Glutamatergic neuron (in vitro differentiated cells): ENCODE results near the gene GPR21. TPM values are rescaled to one million over a fixed set of nuclear protein-coding genes. Genes with fewer than 3 reads are reported as not detected.

Experiments
- DNase-seq: peaks from one replicate; pipeline ENCODE4 v3.0.0; 2022
- H3K27ac Mint-ChIP-seq: one replicate; pipeline ENCODE4 v1.8.0; 2020; ENCODE audit warnings: mild to moderate bottlenecking, mixed read lengths, inconsistent platforms; ENCODE audit not compliant: unreplicated experiment
- H3K27me3 Mint-ChIP-seq: one replicate; pipeline ENCODE4 v1.8.0; 2020; ENCODE audit warnings: mild to moderate bottlenecking, moderate library complexity, mixed read lengths, inconsistent platforms; ENCODE audit not compliant: unreplicated experiment
- H3K36me3 Mint-ChIP-seq: one replicate; pipeline ENCODE4 v1.8.0; 2020; ENCODE audit warnings: mild to moderate bottlenecking, mixed read lengths, inconsistent platforms; ENCODE audit not compliant: unreplicated experiment
- H3K4me1 Mint-ChIP-seq: one replicate; pipeline ENCODE4 v1.8.0; 2020; ENCODE audit warnings: mild to moderate bottlenecking, low read depth, mixed read lengths, inconsistent platforms; ENCODE audit not compliant: unreplicated experiment
- H3K4me3 Mint-ChIP-seq: one replicate; pipeline ENCODE4 v1.8.0; 2020; ENCODE audit warnings: mild to moderate bottlenecking, mixed read lengths, inconsistent platforms; ENCODE audit not compliant: unreplicated experiment
- H3K9me3 Mint-ChIP-seq: one replicate; pipeline ENCODE4 v1.8.0; 2020; ENCODE audit warnings: mild to moderate bottlenecking, moderate library complexity, mixed read lengths, inconsistent platforms; ENCODE audit not compliant: unreplicated experiment
- total RNA-seq: library from RNA; stranded (reverse); fragmentation: NEBNext Ultra II Directional; extraction: Animal tissue kit (Norgen Biotek cat#: 25700); gene quantifications from one replicate; pipeline ENCODE4 v1.2.1, GENCODE V29; 2021; ENCODE audit not compliant: unreplicated experiment
- TF ChIP-seq, protein P1 (sequence below): fragments of 200-600 bp; sonication (generic); IDR thresholded peaks from one replicate; pipeline ENCODE4 v1.5.0; 2021; ENCODE audit not compliant: partially characterized antibody, unreplicated experiment

The GPR21 gene
- total RNA-seq, 1 donor from 2014 or later: 3.8 TPM

DNA sequence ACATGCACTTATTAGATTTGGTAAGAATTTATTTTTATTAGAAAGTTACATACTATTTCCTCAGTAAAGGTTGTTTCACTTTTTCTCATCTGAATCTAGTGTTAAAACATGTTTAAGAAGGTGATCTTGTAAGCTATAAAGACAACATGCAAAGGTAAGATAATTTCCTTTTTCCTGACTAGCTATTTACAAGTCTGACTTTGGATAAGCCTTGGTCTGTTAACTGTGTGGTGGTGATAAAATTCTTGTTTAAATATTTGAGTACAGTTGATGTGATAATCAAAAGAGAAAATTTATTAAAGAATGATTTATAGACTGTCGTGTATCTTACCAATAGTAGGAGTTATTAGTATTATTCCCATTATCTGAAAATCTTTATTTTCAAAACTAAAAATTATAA lies 36.9 kb upstream of the GPR21 start:
- DNase-seq: no peak
- Mint-ChIP-seq H3K9me3 (no peaks in the 10 kb centered on the region), H3K4me3 (no peak overlapping the region), H3K36me3 (no peaks in the 10 kb centered on the region), H3K27me3 (no peaks in the 10 kb centered on the region), H3K4me1 (peaks cover 1% of the 10 kb centered on the region), H3K27ac (no peak overlapping the region)
- TF ChIP-seq, protein P1, sequence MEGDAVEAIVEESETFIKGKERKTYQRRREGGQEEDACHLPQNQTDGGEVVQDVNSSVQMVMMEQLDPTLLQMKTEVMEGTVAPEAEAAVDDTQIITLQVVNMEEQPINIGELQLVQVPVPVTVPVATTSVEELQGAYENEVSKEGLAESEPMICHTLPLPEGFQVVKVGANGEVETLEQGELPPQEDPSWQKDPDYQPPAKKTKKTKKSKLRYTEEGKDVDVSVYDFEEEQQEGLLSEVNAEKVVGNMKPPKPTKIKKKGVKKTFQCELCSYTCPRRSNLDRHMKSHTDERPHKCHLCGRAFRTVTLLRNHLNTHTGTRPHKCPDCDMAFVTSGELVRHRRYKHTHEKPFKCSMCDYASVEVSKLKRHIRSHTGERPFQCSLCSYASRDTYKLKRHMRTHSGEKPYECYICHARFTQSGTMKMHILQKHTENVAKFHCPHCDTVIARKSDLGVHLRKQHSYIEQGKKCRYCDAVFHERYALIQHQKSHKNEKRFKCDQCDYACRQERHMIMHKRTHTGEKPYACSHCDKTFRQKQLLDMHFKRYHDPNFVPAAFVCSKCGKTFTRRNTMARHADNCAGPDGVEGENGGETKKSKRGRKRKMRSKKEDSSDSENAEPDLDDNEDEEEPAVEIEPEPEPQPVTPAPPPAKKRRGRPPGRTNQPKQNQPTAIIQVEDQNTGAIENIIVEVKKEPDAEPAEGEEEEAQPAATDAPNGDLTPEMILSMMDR: no peak

DNA sequence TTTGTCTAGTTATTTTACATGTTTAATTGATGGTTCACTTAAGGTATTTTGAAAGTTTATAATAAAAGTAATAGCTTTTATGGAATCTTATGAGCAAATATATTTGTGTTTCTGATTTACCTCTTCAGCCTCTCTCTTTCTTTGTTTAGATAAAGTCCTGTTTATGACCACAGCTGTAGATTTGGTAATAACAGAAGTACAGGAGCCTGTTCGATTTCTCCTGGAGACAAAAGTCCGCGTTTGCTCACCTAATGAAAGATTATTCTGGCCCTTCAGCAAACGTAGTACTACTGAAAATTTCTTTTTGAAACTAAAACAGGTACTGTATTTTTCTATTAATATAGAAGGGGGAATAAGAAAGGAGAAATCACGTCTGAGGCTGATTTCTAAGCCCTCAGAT lies 35.0 kb upstream of the GPR21 start:
- Mint-ChIP-seq H3K4me1 (peaks cover 1% of the 10 kb centered on the region), H3K4me3 (no peak overlapping the region), H3K36me3 (no peaks in the 10 kb centered on the region), H3K9me3 (no peaks in the 10 kb centered on the region), H3K27me3 (no peaks in the 10 kb centered on the region), H3K27ac (no peak overlapping the region)
- TF ChIP-seq, protein P1: no peak
- DNase-seq: no peak

DNA sequence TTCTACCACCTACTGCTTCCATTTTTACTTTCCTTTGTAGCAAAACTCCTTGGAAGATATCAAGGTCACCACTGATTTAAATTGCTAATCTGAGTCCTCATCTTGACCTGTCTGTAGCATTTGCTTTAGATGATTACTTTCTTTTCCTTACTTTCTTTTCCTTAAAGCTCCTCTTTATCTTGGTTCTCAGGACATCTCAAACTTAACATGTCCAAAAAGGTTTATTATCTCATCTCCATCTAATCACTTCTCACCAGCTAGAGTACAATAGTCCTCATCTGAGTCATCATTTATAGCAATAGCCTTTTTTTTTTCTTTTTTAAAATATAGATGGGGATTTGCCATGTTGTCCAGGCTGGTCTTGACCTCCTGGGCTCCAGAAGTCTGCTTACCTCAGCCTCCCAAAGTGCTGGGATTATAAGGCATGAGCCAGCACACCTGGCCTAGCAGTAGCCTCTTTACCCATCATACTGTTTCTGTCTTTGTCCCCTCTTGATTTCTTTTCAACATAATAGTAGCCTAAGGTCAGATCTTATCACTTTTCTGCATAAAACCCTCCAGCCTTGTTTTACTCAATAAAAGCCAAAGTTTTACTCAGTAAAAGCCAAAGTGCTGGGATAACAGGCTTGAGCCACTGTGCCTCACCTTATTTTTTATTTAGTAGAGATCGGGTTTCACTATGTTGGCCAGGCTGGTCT lies 32.9 kb upstream of the GPR21 start:
- Mint-ChIP-seq H3K36me3 (no peaks in the 10 kb centered on the region), H3K4me3 (no peak overlapping the region), H3K27ac (no peak overlapping the region), H3K4me1 (peaks cover 1% of the 10 kb centered on the region), H3K9me3 (no peaks in the 10 kb centered on the region), H3K27me3 (peaks cover 2% of the 10 kb centered on the region)
- TF ChIP-seq, protein P1: no peak
- DNase-seq: no peak

DNA sequence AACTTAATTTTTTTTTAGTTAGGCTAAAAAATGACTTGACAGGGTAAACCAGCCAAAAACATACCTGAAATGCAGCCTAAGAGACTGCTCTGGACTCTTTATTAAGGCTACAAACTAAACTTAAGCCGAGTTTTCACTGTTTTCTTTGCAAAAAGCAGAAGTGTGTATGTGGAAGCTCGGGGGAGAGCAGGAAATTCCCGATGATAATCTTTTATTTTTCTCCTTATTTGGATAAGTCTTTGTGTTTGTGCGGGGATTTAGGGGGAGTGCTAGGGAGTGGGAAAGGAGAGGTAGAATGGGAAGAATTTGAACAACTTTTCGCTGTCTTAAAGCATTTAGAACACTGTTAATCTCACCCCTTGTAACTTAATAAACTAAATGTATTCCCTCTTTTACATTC lies 30.7 kb upstream of the GPR21 start:
- peaks cover 1% of the 10 kb centered on the region for H3K4me1 Mint-ChIP-seq
- H3K9me3 Mint-ChIP-seq: no peaks in the 10 kb centered on the region
- DNase-seq: no peak
- no peaks in the 10 kb centered on the region for H3K36me3 Mint-ChIP-seq
- no peak overlapping the region for H3K4me3 Mint-ChIP-seq
- H3K27ac Mint-ChIP-seq: no peak overlapping the region
- H3K27me3 Mint-ChIP-seq: peaks cover 2% of the 10 kb centered on the region
- TF ChIP-seq, protein P1: no peak

DNA sequence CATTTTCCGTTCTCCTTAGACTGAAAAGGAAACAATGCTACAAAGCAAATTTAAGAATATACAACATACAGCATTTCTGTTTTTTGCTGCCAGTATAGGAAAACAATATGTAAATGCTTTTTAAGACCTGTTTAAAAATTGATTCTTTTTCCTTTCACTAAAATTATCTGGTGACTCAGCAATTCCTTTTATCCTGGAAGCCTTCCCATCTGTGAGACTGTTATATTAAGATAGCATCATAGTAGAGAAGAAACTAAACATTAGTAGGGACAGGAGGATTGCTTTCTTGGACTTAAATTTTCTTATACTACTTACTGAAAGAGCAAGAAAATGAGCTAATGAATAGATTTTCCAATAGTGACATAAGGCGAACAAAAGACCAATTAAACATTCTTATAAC lies 30.0 kb upstream of the GPR21 start:
- Mint-ChIP-seq H3K4me1 (no peaks in the 10 kb centered on the region), H3K4me3 (no peak overlapping the region), H3K27ac (no peak overlapping the region), H3K36me3 (no peaks in the 10 kb centered on the region), H3K9me3 (no peaks in the 10 kb centered on the region), H3K27me3 (peaks cover 2% of the 10 kb centered on the region)
- DNase-seq: no peak
- TF ChIP-seq, protein P1: no peak
